Chondrocyte (in vitro differentiated cells): ENCODE measurements around the gene IL7R. TPM values are rescaled to one million over a fixed set of nuclear protein-coding genes. Genes with fewer than 3 reads are reported as not detected.

ENCODE experiments used
- DNase-seq: peaks from one replicate; pipeline ENCODE4 v3.0.0; 2021; ENCODE audit warnings: mixed read lengths, low spot score
- H3K27ac Mint-ChIP-seq: one replicate; pipeline ENCODE4 v1.8.0; 2021; ENCODE audit warnings: mild to moderate bottlenecking, moderate library complexity, mixed read lengths; ENCODE audit not compliant: unreplicated experiment
- H3K27me3 Mint-ChIP-seq: 2 replicates; pipeline ENCODE4 v1.8.0; 2021; ENCODE audit warnings: low read depth, mixed read lengths
- H3K36me3 Mint-ChIP-seq: 2 replicates; pipeline ENCODE4 v1.8.0; 2021; ENCODE audit warnings: low read depth, mixed read lengths
- H3K4me1 Mint-ChIP-seq: 2 replicates; pipeline ENCODE4 v1.8.0; 2021; ENCODE audit warnings: low read depth, mild to moderate bottlenecking, mixed read lengths
- H3K4me3 Mint-ChIP-seq: one replicate; pipeline ENCODE4 v1.8.0; 2021; ENCODE audit warnings: mild to moderate bottlenecking, moderate library complexity, mixed read lengths; ENCODE audit not compliant: unreplicated experiment
- H3K9me3 Mint-ChIP-seq: 2 replicates; pipeline ENCODE4 v1.8.0; 2021; ENCODE audit warnings: low read depth, mixed read lengths
- total RNA-seq: library from RNA; stranded (reverse); gene quantifications from 3 replicates; pipeline ENCODE4 v1.2.1, GENCODE V29; 2021
- TF ChIP-seq, protein P1 (sequence below): fragments of 200-600 bp; sonication (generic); IDR thresholded peaks from 2 replicates; pipeline ENCODE4 v1.5.0; 2021; ENCODE audit warnings: antibody characterized with exemption, mild to moderate bottlenecking, moderate library complexity

IL7R gene
- total RNA-seq, 1 donor from 2014 or later: 0.50 TPM

- H3K9me3 Mint-ChIP-seq: no peaks in the 10 kb centered on the region
- H3K4me3 Mint-ChIP-seq: no peak overlapping the region
- TF ChIP-seq, protein P1, sequence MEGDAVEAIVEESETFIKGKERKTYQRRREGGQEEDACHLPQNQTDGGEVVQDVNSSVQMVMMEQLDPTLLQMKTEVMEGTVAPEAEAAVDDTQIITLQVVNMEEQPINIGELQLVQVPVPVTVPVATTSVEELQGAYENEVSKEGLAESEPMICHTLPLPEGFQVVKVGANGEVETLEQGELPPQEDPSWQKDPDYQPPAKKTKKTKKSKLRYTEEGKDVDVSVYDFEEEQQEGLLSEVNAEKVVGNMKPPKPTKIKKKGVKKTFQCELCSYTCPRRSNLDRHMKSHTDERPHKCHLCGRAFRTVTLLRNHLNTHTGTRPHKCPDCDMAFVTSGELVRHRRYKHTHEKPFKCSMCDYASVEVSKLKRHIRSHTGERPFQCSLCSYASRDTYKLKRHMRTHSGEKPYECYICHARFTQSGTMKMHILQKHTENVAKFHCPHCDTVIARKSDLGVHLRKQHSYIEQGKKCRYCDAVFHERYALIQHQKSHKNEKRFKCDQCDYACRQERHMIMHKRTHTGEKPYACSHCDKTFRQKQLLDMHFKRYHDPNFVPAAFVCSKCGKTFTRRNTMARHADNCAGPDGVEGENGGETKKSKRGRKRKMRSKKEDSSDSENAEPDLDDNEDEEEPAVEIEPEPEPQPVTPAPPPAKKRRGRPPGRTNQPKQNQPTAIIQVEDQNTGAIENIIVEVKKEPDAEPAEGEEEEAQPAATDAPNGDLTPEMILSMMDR: no peak
- H3K27me3 Mint-ChIP-seq: no peaks in the 10 kb centered on the region
- H3K36me3 Mint-ChIP-seq: no peaks in the 10 kb centered on the region
- no peak for DNase-seq
- H3K4me1 Mint-ChIP-seq: no peaks in the 10 kb centered on the region
- H3K27ac Mint-ChIP-seq: no peak overlapping the region
Observed at GRCh38 chr5:35900972-35901695, 44.4 kb downstream of the IL7R start.

GRCh38 chr5:35902046-35902672, 45.5 kb downstream of the IL7R start:
- H3K27me3 Mint-ChIP-seq: no peaks in the 10 kb centered on the region
- H3K27ac Mint-ChIP-seq: no peak overlapping the region
- H3K36me3 Mint-ChIP-seq: no peaks in the 10 kb centered on the region
- no peaks in the 10 kb centered on the region for H3K9me3 Mint-ChIP-seq
- H3K4me1 Mint-ChIP-seq: no peaks in the 10 kb centered on the region
- DNase-seq: no peak
- no peak overlapping the region for H3K4me3 Mint-ChIP-seq
- TF ChIP-seq, protein P1: no peak

DNA sequence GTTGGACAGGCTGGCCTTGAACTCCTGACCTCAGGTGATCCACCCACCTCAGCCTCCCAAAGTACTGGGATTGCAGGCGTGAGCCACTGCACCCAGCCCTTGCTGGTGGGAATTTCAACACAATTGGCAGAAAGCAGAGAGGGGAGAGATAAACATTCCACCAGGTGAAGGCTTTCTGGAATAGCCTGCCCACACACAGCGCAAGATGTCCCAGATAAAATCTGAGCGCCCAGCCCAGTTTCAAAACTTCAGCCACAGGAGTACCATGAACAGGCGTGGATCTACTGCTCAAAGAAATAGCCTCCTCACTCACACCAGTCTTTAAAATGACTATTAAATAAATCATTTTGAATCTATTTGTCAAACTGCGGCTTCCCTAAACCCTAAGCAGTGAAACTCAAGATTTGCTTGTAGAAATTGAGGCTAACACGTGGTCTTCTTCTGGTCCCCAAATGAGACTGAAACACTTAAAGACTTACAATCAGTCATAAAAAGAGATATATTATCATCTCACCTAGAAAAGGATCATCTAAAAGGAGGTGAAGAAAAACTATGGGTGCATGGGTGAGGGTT, 47.0 kb downstream of the IL7R start:
- H3K27me3 Mint-ChIP-seq: no peaks in the 10 kb centered on the region
- no peaks in the 10 kb centered on the region for H3K4me1 Mint-ChIP-seq
- H3K27ac Mint-ChIP-seq: no peak overlapping the region
- H3K36me3 Mint-ChIP-seq: no peaks in the 10 kb centered on the region
- TF ChIP-seq, protein P1: no peak
- no peaks in the 10 kb centered on the region for H3K9me3 Mint-ChIP-seq
- H3K4me3 Mint-ChIP-seq: no peak overlapping the region
- DNase-seq: no peak

DNA sequence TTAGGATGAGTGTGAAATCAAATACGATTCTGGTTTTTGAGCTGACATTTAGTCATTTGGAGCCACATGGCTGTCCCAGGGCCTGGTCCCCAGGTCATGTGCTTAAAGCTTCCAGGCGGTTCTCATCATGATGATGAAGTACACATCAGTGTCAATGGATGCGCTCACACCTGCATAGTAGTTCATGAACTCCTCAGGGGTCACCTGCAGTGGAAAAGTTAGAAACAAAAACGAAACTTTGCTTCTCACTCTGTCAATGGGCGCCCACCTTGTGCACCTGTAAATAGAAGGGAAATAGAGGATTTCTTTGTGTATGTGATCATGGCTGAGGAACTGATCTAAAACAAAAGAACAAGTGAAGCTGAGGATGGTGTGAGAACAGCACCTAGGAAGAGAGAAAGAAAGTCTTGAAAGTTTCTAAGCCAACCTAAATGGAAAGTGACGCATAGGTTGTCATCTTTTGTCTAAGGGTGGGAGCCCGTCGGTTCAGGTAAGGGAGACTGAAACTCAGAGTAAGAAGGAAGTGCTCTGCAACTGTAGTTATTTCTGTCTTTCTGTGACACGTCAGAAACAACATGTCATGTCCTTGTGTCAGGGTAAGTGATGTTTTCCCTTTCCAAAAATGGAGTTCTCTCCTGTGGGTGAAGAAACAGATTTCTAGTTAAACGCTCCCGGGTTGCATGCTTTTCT, 47.9 kb downstream of the IL7R start:
- no peak for DNase-seq
- no peaks in the 10 kb centered on the region for H3K9me3 Mint-ChIP-seq
- no peaks in the 10 kb centered on the region for H3K27me3 Mint-ChIP-seq
- no peak overlapping the region for H3K27ac Mint-ChIP-seq
- H3K4me3 Mint-ChIP-seq: no peak overlapping the region
- no peaks in the 10 kb centered on the region for H3K4me1 Mint-ChIP-seq
- TF ChIP-seq, protein P1: no peak
- no peaks in the 10 kb centered on the region for H3K36me3 Mint-ChIP-seq

GRCh38 chr5:35908228-35908627, 51.5 kb downstream of the IL7R start:
- Mint-ChIP-seq H3K27ac (no peak overlapping the region), H3K4me3 (no peak overlapping the region), H3K9me3 (peaks cover 14% of the 10 kb centered on the region), H3K27me3 (no peaks in the 10 kb centered on the region), H3K4me1 (no peaks in the 10 kb centered on the region), H3K36me3 (peaks cover 2% of the 10 kb centered on the region)
- TF ChIP-seq, protein P1: no peak
- no peak for DNase-seq
